Peyer's patch (tissue), 4 donors: Measurements from ENCODE around the gene BSPRY. TPM values are rescaled to one million over a fixed set of nuclear protein-coding genes. Genes with fewer than 3 reads are reported as not detected.

Experiments
- DNase-seq, 3 donors: peaks; one replicate each; pipeline ENCODE4 v3.0.0-alpha.2; 2017 to 2019
- H3K27ac ChIP-seq, 4 donors: fragments of 200-600 bp; sonication (generic); one replicate each; pipeline ENCODE4 v1.5.1; 2016 to 2019
- H3K27me3 ChIP-seq, 2 donors: fragments of 200-600 bp; sonication (generic); one replicate each; pipeline ENCODE4 v1.5.1; 2019
- H3K36me3 ChIP-seq, 3 donors: fragments of 200-600 bp; sonication (generic); one replicate each; pipeline ENCODE4 v1.5.1; 2016 to 2019
- H3K4me1 ChIP-seq, 4 donors: fragments of 200-600 bp; sonication (generic); one replicate each; pipeline ENCODE4 v1.5.1; 2016 to 2019
- H3K4me3 ChIP-seq, 4 donors: fragments of 200-600 bp; sonication (generic); 1 replicate in 3 of 4; 2 replicates in 1 of 4; pipeline ENCODE4 v1.5.1; 2016 to 2019; ENCODE audit warnings: mild to moderate bottlenecking in 1 of 4
- H3K9me3 ChIP-seq, 4 donors: fragments of 200-600 bp; sonication (generic); one replicate each; pipeline ENCODE4 v1.5.1; 2016 to 2019; ENCODE audit warnings: mild to moderate bottlenecking in 1 of 4
- CTCF ChIP-seq, 6 experiments: fragments of 450-650 bp in 4 of 6; fragments of 200-600 bp in 2 of 6; sonication (generic) in 1 of 6; IDR thresholded peaks; one replicate each; pipeline ENCODE4 v1.5.1; 2017 to 2019; ENCODE audit warnings: antibody characterized with exemption in 6 of 6, mild to moderate bottlenecking in 3 of 6, moderate library complexity in 1 of 6
- POLR2A ChIP-seq, 2 donors: fragments of 450-650 bp; IDR thresholded peaks; one replicate each; pipeline ENCODE4 v1.5.1; 2017; ENCODE audit warnings: antibody characterized with exemption in 2 of 2, mild to moderate bottlenecking in 2 of 2, moderate library complexity in 2 of 2
- total RNA-seq, 4 donors: library from RNA; depleted of rRNA; stranded (reverse); fragments of >200 nt; gene quantifications; one replicate each; pipeline ENCODE4 v1.1.0, GENCODE V29; 2016

BSPRY gene
- total RNA-seq, 4 donors from 2014 or later, result 11.6 to 20.8 (median 15.8) TPM

- peaks cover 0 to 40% (median 0%) of the 10 kb centered on the region in 3 donors for H3K36me3 ChIP-seq
- H3K4me3 ChIP-seq, result no peak overlapping the region
- H3K27me3 ChIP-seq, result no peaks in the 10 kb centered on the region
- no peak for DNase-seq
- H3K9me3 ChIP-seq, result no peaks in the 10 kb centered on the region
- H3K27ac ChIP-seq, result peak overlapping the region in 3 of 4 donors; percentile 22 to 85 (median 62)
- no peak for TF ChIP-seq POLR2A (IDR thresholded peaks at IDR 0.05)
- peaks cover 0 to 34% (median 10%) of the 10 kb centered on the region in 4 donors for H3K4me1 ChIP-seq
These were observed 37.4 kb downstream of the BSPRY start for GRCh38 chr9:113386571-113387393.

GRCh38 chr9:113387560-113388230 lies 38.4 kb downstream of the BSPRY start:
- Histone ChIP-seq H3K4me3 (no peak overlapping the region), H3K4me1 (peaks cover 0 to 34% (median 10%) of the 10 kb centered on the region in 4 donors), H3K27me3 (no peaks in the 10 kb centered on the region), H3K27ac (peak overlapping the region in 3 of 4 donors; percentile 22 to 85 (median 62)), H3K9me3 (no peaks in the 10 kb centered on the region), H3K36me3 (peaks cover 0 to 47% (median 0%) of the 10 kb centered on the region in 3 donors)
- TF ChIP-seq POLR2A (IDR thresholded peaks at IDR 0.05) (no peak), CTCF (IDR thresholded peaks at IDR 0.05) (no peak)
- peak in 2 of 3 donors; percentile 63 to 70 for DNase-seq

GRCh38 chr9:113388833-113389232 lies 39.5 kb downstream of the BSPRY start:
- H3K27me3 ChIP-seq, result no peaks in the 10 kb centered on the region
- peak overlapping the region in 2 of 4 donors; percentile 54 to 85 for H3K27ac ChIP-seq
- peak in 2 of 3 donors; percentile 75 for DNase-seq
- H3K4me1 ChIP-seq, result peaks cover 0 to 34% (median 10%) of the 10 kb centered on the region in 4 donors
- peak overlapping the region in 1 of 4 donors; percentile 6 for H3K4me3 ChIP-seq
- TF ChIP-seq CTCF (IDR thresholded peaks at IDR 0.05) (no peak), POLR2A (IDR thresholded peaks at IDR 0.05) (no peak)
- H3K36me3 ChIP-seq, result peaks cover 0 to 56% (median 0%) of the 10 kb centered on the region in 3 donors
- no peaks in the 10 kb centered on the region for H3K9me3 ChIP-seq

GRCh38 chr9:113389451-113389850 lies 40.1 kb downstream of the BSPRY start:
- peaks cover 0 to 61% (median 0%) of the 10 kb centered on the region in 3 donors for H3K36me3 ChIP-seq
- H3K27ac ChIP-seq, result peak overlapping the region in 1 of 4 donors; percentile 85
- H3K4me3 ChIP-seq, result no peak overlapping the region
- no peak for TF ChIP-seq POLR2A (IDR thresholded peaks at IDR 0.05)
- TF ChIP-seq CTCF (IDR thresholded peaks at IDR 0.05), result no peak
- H3K9me3 ChIP-seq, result no peaks in the 10 kb centered on the region
- no peak for DNase-seq
- peaks cover 0 to 34% (median 10%) of the 10 kb centered on the region in 4 donors for H3K4me1 ChIP-seq
- H3K27me3 ChIP-seq, result no peaks in the 10 kb centered on the region

- Histone ChIP-seq H3K27ac (no peak overlapping the region), H3K4me1 (peaks cover 0 to 38% (median 10%) of the 10 kb centered on the region in 4 donors), H3K4me3 (no peak overlapping the region), H3K36me3 (peaks cover 0 to 61% (median 0%) of the 10 kb centered on the region in 3 donors), H3K27me3 (no peaks in the 10 kb centered on the region), H3K9me3 (no peaks in the 10 kb centered on the region)
- no peak for TF ChIP-seq CTCF (IDR thresholded peaks at IDR 0.05)
- no peak for DNase-seq
These were observed 41.0 kb downstream of the BSPRY start for GRCh38 chr9:113390192-113390960.
